SK-N-SH (cell line): ENCODE data around the gene ATP8A2. TPM values are rescaled to one million over a fixed set of nuclear protein-coding genes. Genes with fewer than 3 reads are reported as not detected.

Experiments used
- CTCF ChIA-PET: fragments of 300-600, 350-600 bp; formaldehyde crosslinking; extraction: SDS; loops from one replicate; lab custom pipeline; 2021; lab: Yijun Ruan, JAX
- POLR2A ChIA-PET: fragments of 350-600 bp; sonication (Branson Sonifier 250); formaldehyde crosslinking; extraction: SDS; loops from one replicate; lab custom pipeline; 2020; ENCODE audit warnings: antibody characterized with exemption, inconsistent platforms; lab: Yijun Ruan, JAX
- DNase-seq: peaks from one replicate; pipeline ENCODE4 v3.0.0; 2012
- H2AFZ ChIP-seq: fragments of 200-600 bp; sonication (generic); 2 replicates; pipeline ENCODE4 v1.8.1; 2016; ENCODE audit warnings: antibody characterized with exemption, mild to moderate bottlenecking, low read depth
- H3F3A ChIP-seq: fragments of 200-600 bp; sonication (generic); replicated peaks from 2 replicates; pipeline ENCODE3; 2016; ENCODE audit warnings: antibody characterized with exemption, mild to moderate bottlenecking; ENCODE audit not compliant: insufficient read depth
- H3K27ac ChIP-seq, 2 experiments: fragments of 200-500 bp in 1 of 2; fragments of 200-600 bp in 1 of 2; sonication (Bioruptor generic) in 1 of 2; sonication (generic), shearing (Covaris generic) in 1 of 2; 2 replicates each; pipeline versions ENCODE4 v1.5.1 to v1.6.1; 2014 to 2016; ENCODE audit warnings: low read depth in 2 of 2, inconsistent platforms in 1 of 2, low read length in 1 of 2, mild to moderate bottlenecking in 1 of 2, mixed read lengths in 1 of 2
- H3K27me3 ChIP-seq: fragments of 200-600 bp; sonication (generic), shearing (Covaris generic); 2 replicates; pipeline ENCODE4 v1.6.1; 2016; ENCODE audit warnings: mixed run types; ENCODE audit not compliant: insufficient read depth
- H3K36me3 ChIP-seq, 2 experiments: fragments of 200-500 bp in 1 of 2; fragments of 200-600 bp in 1 of 2; sonication (Bioruptor generic) in 1 of 2; sonication (generic) in 1 of 2; replicated peaks in 1 of 2; 2 replicates each; pipeline versions ENCODE3 to v1.5.1; 2014 to 2016; ENCODE audit warnings: low read length in 1 of 2, mild to moderate bottlenecking in 1 of 2; ENCODE audit not compliant: insufficient read depth in 2 of 2, control insufficient read depth in 1 of 2
- H3K4me1 ChIP-seq, 2 experiments: fragments of 200-500 bp in 1 of 2; fragments of 200-600 bp in 1 of 2; sonication (Bioruptor generic) in 1 of 2; sonication (generic), shearing (Covaris generic) in 1 of 2; 2 replicates each; pipeline versions ENCODE4 v1.5.1 to v1.6.1; 2014 to 2016; ENCODE audit warnings: low read depth in 1 of 2, low read length in 1 of 2, mixed run types in 1 of 2; ENCODE audit not compliant: insufficient read depth in 2 of 2, control insufficient read depth in 1 of 2
- H3K4me2 ChIP-seq: fragments of 200-600 bp; sonication (generic), shearing (Covaris generic); 2 replicates; pipeline ENCODE4 v1.6.1; 2017; ENCODE audit warnings: mixed run types
- H3K4me3 ChIP-seq, 2 experiments: fragments of 200-500 bp in 1 of 2; fragments of 200-600 bp in 1 of 2; sonication (Bioruptor generic) in 1 of 2; sonication (generic), shearing (Covaris generic) in 1 of 2; 2 replicates each; pipeline versions ENCODE4 v1.5.1 to v1.8.1; 2014 to 2016; ENCODE audit warnings: low read depth in 2 of 2, inconsistent platforms in 1 of 2, low read length in 1 of 2, mild to moderate bottlenecking in 1 of 2, mixed read lengths in 1 of 2, moderate library complexity in 1 of 2
- H3K79me2 ChIP-seq: fragments of 200-600 bp; sonication (generic); 2 replicates; pipeline ENCODE4 v1.8.1; 2017; ENCODE audit warnings: mild to moderate bottlenecking; ENCODE audit not compliant: insufficient read depth
- H3K9ac ChIP-seq: fragments of 200-600 bp; sonication (generic); 2 replicates; pipeline ENCODE4 v1.6.1; 2017; ENCODE audit warnings: mixed run types
- H3K9me2 ChIP-seq: fragments of 200-600 bp; sonication (generic); 2 replicates; pipeline ENCODE4 v1.6.1; 2017; ENCODE audit warnings: mixed run types
- H3K9me3 ChIP-seq: fragments of 200-600 bp; sonication (generic); 2 replicates; pipeline ENCODE4 v1.6.1; 2017; ENCODE audit warnings: mixed run types, mild to moderate bottlenecking, moderate library complexity
- H4K20me1 ChIP-seq: fragments of 200-600 bp; sonication (generic); 2 replicates; pipeline ENCODE4 v1.6.1; 2017; ENCODE audit warnings: mild to moderate bottlenecking, mixed run types; ENCODE audit not compliant: insufficient read depth
- CHD2 ChIP-seq: fragments of 150-350 bp; IDR thresholded peaks from 2 replicates; pipeline ENCODE4 v1.6.1; 2018; ENCODE audit warnings: low read length; ENCODE audit not compliant: partially characterized antibody
- EZH2phosphoT487 ChIP-seq: fragments of 200-600 bp; sonication (generic); IDR thresholded peaks from 2 replicates; pipeline ENCODE4 v1.6.1; 2017; ENCODE audit warnings: low read depth, mixed run types, mild to moderate bottlenecking, antibody characterized with exemption, moderate library complexity, borderline replicate concordance
- FOXJ3 ChIP-seq: sonication (generic); formaldehyde crosslinking; IDR thresholded peaks from 2 replicates; pipeline ENCODE4 v1.5.1; 2020; ENCODE audit warnings: mild to moderate bottlenecking, missing genetic modification reagents
- GATA2 ChIP-seq: sonication (generic); formaldehyde crosslinking; IDR thresholded peaks from 2 replicates; pipeline ENCODE4 v1.5.0; 2020; ENCODE audit warnings: mild to moderate bottlenecking, missing genetic modification reagents
- MXI1 ChIP-seq: IDR thresholded peaks from 2 replicates; pipeline ENCODE4 v1.6.1; 2012; ENCODE audit warnings: mild to moderate bottlenecking, low read depth, low read length, improper control_type of control experiment
- NFIC ChIP-seq: IDR thresholded peaks from 2 replicates; pipeline ENCODE4 v1.4.0; 2012; ENCODE audit warnings: borderline replicate concordance
- NRF1 ChIP-seq: IDR thresholded peaks from 2 replicates; pipeline ENCODE4 v1.6.1; 2012; ENCODE audit warnings: low read depth, mild to moderate bottlenecking, low read length
- RAD21 ChIP-seq: IDR thresholded peaks from 2 replicates; pipeline ENCODE4 v1.6.1; 2012; ENCODE audit warnings: mild to moderate bottlenecking, low read length
- RCOR1 ChIP-seq: fragments of 150-350 bp; IDR thresholded peaks from 2 replicates; pipeline ENCODE4 v1.6.1; 2017; ENCODE audit warnings: antibody characterized with exemption, low read length
- RFX5 ChIP-seq: IDR thresholded peaks from 2 replicates; pipeline ENCODE4 v1.6.1; 2012; ENCODE audit warnings: mild to moderate bottlenecking, improper control_type of control experiment, low read length
- RXRA ChIP-seq: IDR thresholded peaks from 2 replicates; pipeline ENCODE4 v1.4.0; 2012; ENCODE audit warnings: low read depth, mild to moderate bottlenecking, borderline replicate concordance
- SIN3A ChIP-seq: IDR thresholded peaks from 2 replicates; pipeline ENCODE4 v1.6.1; 2012; ENCODE audit warnings: low read depth, mild to moderate bottlenecking, low read length, moderate library complexity, borderline replicate concordance
- SMC3 ChIP-seq: IDR thresholded peaks from 2 replicates; pipeline ENCODE4 v1.6.1; 2012; ENCODE audit warnings: low read depth, low read length, improper control_type of control experiment
- TAF1 ChIP-seq: IDR thresholded peaks from 2 replicates; pipeline ENCODE4 v1.6.1; 2012; ENCODE audit warnings: low read depth, mild to moderate bottlenecking, low read length, moderate library complexity, borderline replicate concordance
- TCF12 ChIP-seq: IDR thresholded peaks from 2 replicates; pipeline ENCODE4 v1.4.0; 2012
- WGBS: methylation state at CpG from one replicate; pipeline ENCODE4 v1.1.6; 2017; ENCODE audit warnings: low lambda C conversion rate; 5-methylcytosine and 5-hydroxymethylcytosine counted together
- polyA plus RNA-seq, 3 experiments: library from polyadenylated mRNA; depleted of rRNA; stranded (reverse); fragments of >200 nt; gene quantifications; 2 replicates each; pipeline ENCODE4 v1.2.3, GENCODE V29; 2012
- TF ChIP-seq, protein P1 (sequence below): IDR thresholded peaks from 2 replicates; pipeline ENCODE4; 2012
- TF ChIP-seq, protein P2 (sequence below): fragments of 150-350 bp; IDR thresholded peaks from 2 replicates; pipeline ENCODE4 v1.6.1; 2016; ENCODE audit warnings: mild to moderate bottlenecking, low read depth, low read length
- TF ChIP-seq, protein P3 (sequence below): IDR thresholded peaks from 2 replicates; pipeline ENCODE4 v1.4.0; 2012; ENCODE audit warnings: low read depth
- TF ChIP-seq, protein P4 (sequence below): fragments of 150-350 bp; IDR thresholded peaks from 2 replicates; pipeline ENCODE4 v1.6.1; 2017; ENCODE audit warnings: antibody characterized with exemption, low read length, low read depth, borderline replicate concordance
- TF ChIP-seq, protein P5 (sequence below): IDR thresholded peaks from 2 replicates; pipeline ENCODE4 v1.4.0; 2012; ENCODE audit warnings: low read depth, borderline replicate concordance

Gene ATP8A2
- polyA plus RNA-seq, 1 of the 3 experiments (the other 2 are of a cell fraction): 0.02 TPM

DNA sequence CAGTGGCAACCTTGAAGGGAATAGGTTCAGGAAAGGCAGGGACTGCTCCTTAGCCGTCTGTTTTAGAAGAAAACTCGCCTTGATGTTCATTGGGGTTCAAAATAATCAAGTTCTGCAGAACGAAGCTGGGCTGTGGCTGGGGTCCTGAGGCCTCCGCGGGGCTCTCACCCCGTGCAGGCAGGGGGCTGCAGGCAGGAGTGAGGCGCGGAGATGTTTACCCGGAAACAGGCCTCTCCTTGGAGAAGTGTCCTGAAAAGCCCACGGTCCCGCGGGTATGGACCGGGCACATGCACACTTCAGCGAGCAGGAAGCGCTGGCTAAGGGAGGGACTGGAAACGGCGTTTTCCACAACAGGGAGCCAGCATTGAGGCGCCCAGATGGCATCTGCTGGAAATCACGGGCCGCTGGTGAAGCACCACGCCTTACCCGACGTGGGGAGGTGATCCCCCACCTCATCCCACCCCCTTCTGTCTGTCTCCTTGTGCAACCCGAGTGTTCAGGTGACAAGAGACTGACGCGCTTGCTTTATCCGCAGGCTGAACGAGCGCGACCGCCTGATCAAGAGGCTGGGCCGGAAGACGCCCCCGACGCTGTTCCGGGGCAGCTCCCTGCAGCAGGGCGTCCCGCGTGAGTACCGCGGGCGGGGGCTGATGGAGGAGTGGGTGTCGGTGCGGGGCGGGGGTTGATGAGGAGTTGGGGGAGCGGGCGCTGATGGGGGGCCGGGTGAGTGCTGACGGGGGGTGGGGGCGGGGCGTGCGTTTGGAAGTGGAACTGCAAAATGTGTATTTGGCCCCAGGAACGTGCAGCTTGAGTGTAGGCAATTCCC is 640.4 kb downstream of the ATP8A2 start:
- H3K4me3 ChIP-seq: no peak overlapping the region

More for the DNA sequence above, 640.4 kb downstream of the ATP8A2 start:
- Histone ChIP-seq H3K27ac (no peak overlapping the region), H3K9ac (no peak overlapping the region), H4K20me1 (no peaks in the 10 kb centered on the region), H3K9me3 (no peaks in the 10 kb centered on the region), H3K4me1 (no peaks in the 10 kb centered on the region; a peak in 1 of 4 replicates), H3K79me2 (no peaks in the 10 kb centered on the region), H3K4me2 (no peak overlapping the region), H3K9me2 (no peaks in the 10 kb centered on the region), H3F3A (no peaks in the 10 kb centered on the region), H2AFZ (no peak overlapping the region), H3K27me3 (no peaks in the 10 kb centered on the region)
- ChIA-PET POLR2A (no interaction called here), CTCF (no interaction called here)
- WGBS: 78% methylated on average over 42 of the region's 53 CpGs
- DNase-seq: no peak
- TF ChIP-seq EZH2phosphoT487 (no peak), FOXJ3 (CRISPR knock-in tag) (no peak), RCOR1 (no peak), SMC3 (no peak), RFX5 (no peak), NRF1 (no peak), TCF12 (no peak), MXI1 (no peak), GATA2 (CRISPR knock-in tag) (no peak), CHD2 (no peak), NFIC (no peak), TAF1 (no peak), RXRA (no peak), RAD21 (no peak), SIN3A (no peak)
- TF ChIP-seq, protein P1, sequence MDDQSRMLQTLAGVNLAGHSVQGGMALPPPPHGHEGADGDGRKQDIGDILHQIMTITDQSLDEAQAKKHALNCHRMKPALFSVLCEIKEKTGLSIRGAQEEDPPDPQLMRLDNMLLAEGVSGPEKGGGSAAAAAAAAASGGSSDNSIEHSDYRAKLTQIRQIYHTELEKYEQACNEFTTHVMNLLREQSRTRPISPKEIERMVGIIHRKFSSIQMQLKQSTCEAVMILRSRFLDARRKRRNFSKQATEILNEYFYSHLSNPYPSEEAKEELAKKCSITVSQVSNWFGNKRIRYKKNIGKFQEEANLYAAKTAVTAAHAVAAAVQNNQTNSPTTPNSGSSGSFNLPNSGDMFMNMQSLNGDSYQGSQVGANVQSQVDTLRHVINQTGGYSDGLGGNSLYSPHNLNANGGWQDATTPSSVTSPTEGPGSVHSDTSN: no peak
- TF ChIP-seq, protein P2, sequence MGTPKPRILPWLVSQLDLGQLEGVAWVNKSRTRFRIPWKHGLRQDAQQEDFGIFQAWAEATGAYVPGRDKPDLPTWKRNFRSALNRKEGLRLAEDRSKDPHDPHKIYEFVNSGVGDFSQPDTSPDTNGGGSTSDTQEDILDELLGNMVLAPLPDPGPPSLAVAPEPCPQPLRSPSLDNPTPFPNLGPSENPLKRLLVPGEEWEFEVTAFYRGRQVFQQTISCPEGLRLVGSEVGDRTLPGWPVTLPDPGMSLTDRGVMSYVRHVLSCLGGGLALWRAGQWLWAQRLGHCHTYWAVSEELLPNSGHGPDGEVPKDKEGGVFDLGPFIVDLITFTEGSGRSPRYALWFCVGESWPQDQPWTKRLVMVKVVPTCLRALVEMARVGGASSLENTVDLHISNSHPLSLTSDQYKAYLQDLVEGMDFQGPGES: no peak
- TF ChIP-seq, protein P3, sequence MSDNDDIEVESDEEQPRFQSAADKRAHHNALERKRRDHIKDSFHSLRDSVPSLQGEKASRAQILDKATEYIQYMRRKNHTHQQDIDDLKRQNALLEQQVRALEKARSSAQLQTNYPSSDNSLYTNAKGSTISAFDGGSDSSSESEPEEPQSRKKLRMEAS: no peak
- TF ChIP-seq, protein P4, sequence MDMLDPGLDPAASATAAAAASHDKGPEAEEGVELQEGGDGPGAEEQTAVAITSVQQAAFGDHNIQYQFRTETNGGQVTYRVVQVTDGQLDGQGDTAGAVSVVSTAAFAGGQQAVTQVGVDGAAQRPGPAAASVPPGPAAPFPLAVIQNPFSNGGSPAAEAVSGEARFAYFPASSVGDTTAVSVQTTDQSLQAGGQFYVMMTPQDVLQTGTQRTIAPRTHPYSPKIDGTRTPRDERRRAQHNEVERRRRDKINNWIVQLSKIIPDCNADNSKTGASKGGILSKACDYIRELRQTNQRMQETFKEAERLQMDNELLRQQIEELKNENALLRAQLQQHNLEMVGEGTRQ: no peak
- TF ChIP-seq, protein P5, sequence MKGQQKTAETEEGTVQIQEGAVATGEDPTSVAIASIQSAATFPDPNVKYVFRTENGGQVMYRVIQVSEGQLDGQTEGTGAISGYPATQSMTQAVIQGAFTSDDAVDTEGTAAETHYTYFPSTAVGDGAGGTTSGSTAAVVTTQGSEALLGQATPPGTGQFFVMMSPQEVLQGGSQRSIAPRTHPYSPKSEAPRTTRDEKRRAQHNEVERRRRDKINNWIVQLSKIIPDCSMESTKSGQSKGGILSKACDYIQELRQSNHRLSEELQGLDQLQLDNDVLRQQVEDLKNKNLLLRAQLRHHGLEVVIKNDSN: no peak
- TF ChIP-seq, all 33 proteins: peak for 0
- no peaks in the 10 kb centered on the region for H3K36me3 ChIP-seq
